Measurements from ENCODE around the gene GBX2. TPM values are rescaled to one million over a fixed set of nuclear protein-coding genes. Genes with fewer than 3 reads are reported as not detected.

Gene GBX2
- total RNA-seq, 1 experiment from 2014 or later: 10.2 TPM

DNA sequence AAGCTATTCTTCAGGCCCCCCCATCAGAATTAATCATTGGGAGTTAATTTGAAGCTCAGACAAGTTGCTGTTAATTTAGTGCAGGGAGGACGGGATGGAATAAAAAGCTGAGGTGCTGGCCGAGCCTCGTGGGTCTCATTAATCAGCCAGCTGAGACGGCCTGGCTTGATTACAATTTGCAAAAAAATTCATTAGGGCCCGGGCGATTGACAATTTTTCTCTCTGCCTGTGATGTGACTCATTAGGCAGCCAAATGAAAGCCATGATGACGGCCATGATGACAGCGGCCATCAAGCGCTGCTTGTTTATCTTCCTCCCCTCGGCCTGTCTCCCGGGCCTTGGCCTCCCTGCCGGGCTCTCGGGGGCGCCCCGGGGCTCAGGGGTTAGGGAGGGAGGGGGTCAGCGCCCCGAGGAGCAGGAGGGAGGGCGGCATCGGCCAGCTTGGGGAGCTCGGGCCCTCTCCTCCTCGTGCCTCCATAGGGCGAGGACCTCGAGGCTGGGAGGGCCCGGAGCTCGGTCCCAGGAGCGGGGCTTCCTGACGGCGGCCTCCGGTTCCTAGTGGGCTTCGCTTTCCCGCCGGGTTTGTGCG, 5.2 kb downstream of the GBX2 start:
- Histone ChIP-seq H3K4me3 (ENCODE audit: low read depth in 2 of 2, low read length in 2 of 2) (no peak overlapping the region), H3K4me1 (ENCODE audit: control insufficient read depth, insufficient read depth, low read length) (no peaks in the 10 kb centered on the region), H3K36me3 (ENCODE audit: control insufficient read depth, insufficient read depth, low read length) (no peaks in the 10 kb centered on the region), H3K27ac (ENCODE audit: low read length) (no peak overlapping the region), H3K27me3 (ENCODE audit: control insufficient read depth, insufficient read depth, low read length) (no peaks in the 10 kb centered on the region), H3K9me3 (ENCODE audit: control insufficient read depth, insufficient read depth, low read depth, low read length) (no peaks in the 10 kb centered on the region)
- POLR2A ChIA-PET: interaction anchor here (0.5 kb wide), 1 partner anchor 24 kb away, joined by 3 read pairs; no protein-coding TSS in a partner anchor
- DNase-seq (ENCODE audit: low read depth, low spot score) (no peak), ATAC-seq (no peak)
- intact Hi-C loops (cut with micrococcal nuclease; ENCODE audit: unreplicated experiment) (no loop called here), in situ Hi-C loops (cut with HindIII; ENCODE audit: low pct_unique_long_range_greater_than_20kb, low sequenced_read_pairs) (no loop called here)
- CTCF ChIA-PET: no interaction called here
- BruUV-seq (replicated peaks): no TSS peak
- TF ChIP-seq, protein P1, sequence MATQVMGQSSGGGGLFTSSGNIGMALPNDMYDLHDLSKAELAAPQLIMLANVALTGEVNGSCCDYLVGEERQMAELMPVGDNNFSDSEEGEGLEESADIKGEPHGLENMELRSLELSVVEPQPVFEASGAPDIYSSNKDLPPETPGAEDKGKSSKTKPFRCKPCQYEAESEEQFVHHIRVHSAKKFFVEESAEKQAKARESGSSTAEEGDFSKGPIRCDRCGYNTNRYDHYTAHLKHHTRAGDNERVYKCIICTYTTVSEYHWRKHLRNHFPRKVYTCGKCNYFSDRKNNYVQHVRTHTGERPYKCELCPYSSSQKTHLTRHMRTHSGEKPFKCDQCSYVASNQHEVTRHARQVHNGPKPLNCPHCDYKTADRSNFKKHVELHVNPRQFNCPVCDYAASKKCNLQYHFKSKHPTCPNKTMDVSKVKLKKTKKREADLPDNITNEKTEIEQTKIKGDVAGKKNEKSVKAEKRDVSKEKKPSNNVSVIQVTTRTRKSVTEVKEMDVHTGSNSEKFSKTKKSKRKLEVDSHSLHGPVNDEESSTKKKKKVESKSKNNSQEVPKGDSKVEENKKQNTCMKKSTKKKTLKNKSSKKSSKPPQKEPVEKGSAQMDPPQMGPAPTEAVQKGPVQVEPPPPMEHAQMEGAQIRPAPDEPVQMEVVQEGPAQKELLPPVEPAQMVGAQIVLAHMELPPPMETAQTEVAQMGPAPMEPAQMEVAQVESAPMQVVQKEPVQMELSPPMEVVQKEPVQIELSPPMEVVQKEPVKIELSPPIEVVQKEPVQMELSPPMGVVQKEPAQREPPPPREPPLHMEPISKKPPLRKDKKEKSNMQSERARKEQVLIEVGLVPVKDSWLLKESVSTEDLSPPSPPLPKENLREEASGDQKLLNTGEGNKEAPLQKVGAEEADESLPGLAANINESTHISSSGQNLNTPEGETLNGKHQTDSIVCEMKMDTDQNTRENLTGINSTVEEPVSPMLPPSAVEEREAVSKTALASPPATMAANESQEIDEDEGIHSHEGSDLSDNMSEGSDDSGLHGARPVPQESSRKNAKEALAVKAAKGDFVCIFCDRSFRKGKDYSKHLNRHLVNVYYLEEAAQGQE (IDR thresholded peaks at IDR 0.05; ENCODE audit: insufficient read depth in 1 of 2, low read depth in 2 of 2, low read length in 1 of 2): no peak
- TF ChIP-seq CTCF (IDR thresholded peaks at IDR 0.05) (no peak), SIN3A (IDR thresholded peaks at IDR 0.05; ENCODE audit: borderline replicate concordance, insufficient read depth, low read depth, low read length) (no peak), TCF7L2 (IDR thresholded peaks at IDR 0.05; ENCODE audit: low read depth, low read length) (no peak), POLR2AphosphoS5 (IDR thresholded peaks at IDR 0.05; ENCODE audit: low read depth, low read length) (no peak)

GRCh38 chr2:236162031-236162845, 5.9 kb downstream of the GBX2 start:
- no peaks in the 10 kb centered on the region for H3K36me3 ChIP-seq (ENCODE audit: control insufficient read depth, insufficient read depth, low read length)
- DNase-seq (ENCODE audit: low read depth, low spot score) (no peak), ATAC-seq (no peak)
- no peak overlapping the region for H3K27ac ChIP-seq (ENCODE audit: low read length)
- ChIA-PET CTCF (interaction anchor here (0.6 to 1.8 kb wide), 2 partner anchors 14 to 31 kb away, joined by 3 to 4 read pairs; no protein-coding TSS in a partner anchor), POLR2A (interaction anchor here (0.5 kb wide), 1 partner anchor 23 kb away, joined by 3 read pairs; no protein-coding TSS in a partner anchor)
- in situ Hi-C loops (cut with HindIII; ENCODE audit: low pct_unique_long_range_greater_than_20kb, low sequenced_read_pairs) (no loop called here), intact Hi-C loops (cut with micrococcal nuclease; ENCODE audit: unreplicated experiment) (no loop called here)
- TF ChIP-seq POLR2AphosphoS5 (IDR thresholded peaks at IDR 0.05; ENCODE audit: low read depth, low read length) (no peak), CTCF (IDR thresholded peaks at IDR 0.05) (no peak), TCF7L2 (IDR thresholded peaks at IDR 0.05; ENCODE audit: low read depth, low read length) (no peak), SIN3A (IDR thresholded peaks at IDR 0.05; ENCODE audit: borderline replicate concordance, insufficient read depth, low read depth, low read length) (no peak)
- TF ChIP-seq, protein P1 (IDR thresholded peaks at IDR 0.05; ENCODE audit: insufficient read depth in 1 of 2, low read depth in 2 of 2, low read length in 1 of 2): no peak
- BruUV-seq (replicated peaks): no TSS peak
- H3K27me3 ChIP-seq (ENCODE audit: control insufficient read depth, insufficient read depth, low read length): no peaks in the 10 kb centered on the region
- H3K9me3 ChIP-seq (ENCODE audit: control insufficient read depth, insufficient read depth, low read depth, low read length): no peaks in the 10 kb centered on the region
- no peaks in the 10 kb centered on the region for H3K4me1 ChIP-seq (ENCODE audit: control insufficient read depth, insufficient read depth, low read length)
- H3K4me3 ChIP-seq (ENCODE audit: low read depth in 2 of 2, low read length in 2 of 2): no peak overlapping the region

All from Panc1 (cell line).